NK-92 (cell line): ENCODE data around the gene SAMSN1.
"Not testable (repeated sequence)": the region's sequence is repeated elsewhere in the genome, so short reads cannot be mapped to it uniquely, and the experiment has no call there.

Experiments used
- DNase-seq: peaks from one replicate; lab custom pipeline; 2025; ENCODE audit not compliant: unreplicated experiment; lab: John Stamatoyannopoulos, UW

SAMSN1 gene

GRCh38 chr21:14531757-14532316 lies 14.3 kb downstream of the SAMSN1 start:
- no peak for DNase-seq

GRCh38 chr21:14530592-14530991 lies 15.5 kb downstream of the SAMSN1 start:
- no peak for DNase-seq

GRCh38 chr21:14528815-14529214 lies 17.3 kb downstream of the SAMSN1 start:
- no peak for DNase-seq

GRCh38 chr21:14527696-14528652 lies 18.1 kb downstream of the SAMSN1 start:
- DNase-seq: no peak

GRCh38 chr21:14526836-14527695 lies 19.0 kb downstream of the SAMSN1 start:
- DNase-seq: no peak

GRCh38 chr21:14526199-14526598 lies 19.9 kb downstream of the SAMSN1 start:
- DNase-seq: no peak

GRCh38 chr21:14523234-14523633 lies 22.9 kb downstream of the SAMSN1 start:
- no peak for DNase-seq

- no peak for DNase-seq
Observed at GRCh38 chr21:14522736-14523135, 23.4 kb downstream of the SAMSN1 start.

GRCh38 chr21:14520535-14520934 lies 25.6 kb downstream of the SAMSN1 start:
- DNase-seq: no peak

- DNase-seq: no peak
Observed at GRCh38 chr21:14519000-14519399, 27.1 kb downstream of the SAMSN1 start.

GRCh38 chr21:14513804-14514203 lies 32.3 kb downstream of the SAMSN1 start:
- DNase-seq: no peak

GRCh38 chr21:14506859-14507457 lies 39.2 kb downstream of the SAMSN1 start:
- DNase-seq: not testable (repeated sequence)

- no peak for DNase-seq
Observed at GRCh38 chr21:14500873-14501272, 45.2 kb downstream of the SAMSN1 start.

GRCh38 chr21:14499316-14499715 lies 46.8 kb downstream of the SAMSN1 start:
- DNase-seq: no peak

- DNase-seq: no peak
Observed at GRCh38 chr21:14497825-14498224, 48.3 kb downstream of the SAMSN1 start.

- no peak for DNase-seq
Observed at GRCh38 chr21:14495075-14495474, 51.0 kb downstream of the SAMSN1 start.

GRCh38 chr21:14494181-14494580 lies 51.9 kb downstream of the SAMSN1 start:
- DNase-seq: not testable (repeated sequence)

- no peak for DNase-seq
Observed at GRCh38 chr21:14493731-14494130, 52.4 kb downstream of the SAMSN1 start.

GRCh38 chr21:14492931-14493330 lies 53.2 kb downstream of the SAMSN1 start:
- no peak for DNase-seq

- DNase-seq: no peak
Observed at GRCh38 chr21:14491269-14491681, 54.8 kb downstream of the SAMSN1 start.

GRCh38 chr21:14488672-14489204 lies 57.4 kb downstream of the SAMSN1 start:
- DNase-seq: no peak
